Upper lobe of left lung (tissue), 4 donors: ENCODE data around the gene MCTP1.

Experiments
- CTCF ChIP-seq, 6 experiments: fragments of 450-650 bp in 4 of 6; fragments of 200-600 bp in 2 of 6; sonication (generic) in 2 of 6; IDR thresholded peaks; one replicate each; pipeline ENCODE4 v1.5.1; 2016 to 2019; ENCODE audit warnings: antibody characterized with exemption in 6 of 6
- EP300 ChIP-seq, 4 donors: sonication (generic); formaldehyde crosslinking; IDR thresholded peaks; one replicate each; pipeline ENCODE4 v1.5.1; 2017; ENCODE audit warnings: antibody characterized with exemption in 4 of 4, control low read depth in 2 of 4
- POLR2A ChIP-seq, 4 donors: fragments of 450-650 bp; IDR thresholded peaks; one replicate each; pipeline ENCODE4 v1.5.1; 2016 to 2017; ENCODE audit warnings: antibody characterized with exemption in 4 of 4, mild to moderate bottlenecking in 2 of 4
- POLR2AphosphoS5 ChIP-seq, 2 donors: sonication (generic); formaldehyde crosslinking; IDR thresholded peaks; one replicate each; pipeline ENCODE4 v1.5.1; 2017; ENCODE audit warnings: antibody characterized with exemption in 2 of 2

GRCh38 chr5:95102080-95102479 lies 182.8 kb downstream of the MCTP1 start:
- TF ChIP-seq CTCF (IDR thresholded peaks at IDR 0.05) (no peak), POLR2A (IDR thresholded peaks at IDR 0.05) (no peak), POLR2AphosphoS5 (IDR thresholded peaks at IDR 0.05) (no peak), EP300 (IDR thresholded peaks at IDR 0.05) (no peak)
